HG02870 (cell line): ENCODE measurements around the gene PGRMC2.

Experiments
- ATAC-seq: cut with Tn5 transposase; IDR thresholded peaks from one replicate; pipeline ENCODE4 v1.9.1; 2021; ENCODE audit warnings: mild to moderate bottlenecking, moderate library complexity; ENCODE audit not compliant: unreplicated experiment

PGRMC2 gene

DNA sequence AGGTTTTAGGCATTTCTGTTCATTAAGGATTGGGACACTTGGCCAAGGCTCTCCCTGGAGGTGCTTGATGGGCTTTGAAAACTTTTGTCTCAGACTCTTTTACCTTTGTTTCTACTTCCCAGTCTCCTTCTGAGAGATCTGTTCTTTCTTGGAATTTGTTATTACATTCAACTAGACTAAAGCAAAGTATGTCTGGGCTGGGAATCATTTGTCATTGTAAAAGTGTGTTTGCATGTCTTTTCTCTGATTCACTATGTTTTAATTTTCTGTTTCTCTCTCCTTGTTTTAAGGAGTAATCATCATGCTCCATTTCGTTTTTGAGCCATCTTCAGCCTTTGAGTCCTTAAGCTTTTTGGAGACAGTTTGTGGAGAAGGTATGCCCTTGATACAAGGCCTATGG lies 12.2 kb upstream of the PGRMC2 start:
- ATAC-seq, result no peak

DNA sequence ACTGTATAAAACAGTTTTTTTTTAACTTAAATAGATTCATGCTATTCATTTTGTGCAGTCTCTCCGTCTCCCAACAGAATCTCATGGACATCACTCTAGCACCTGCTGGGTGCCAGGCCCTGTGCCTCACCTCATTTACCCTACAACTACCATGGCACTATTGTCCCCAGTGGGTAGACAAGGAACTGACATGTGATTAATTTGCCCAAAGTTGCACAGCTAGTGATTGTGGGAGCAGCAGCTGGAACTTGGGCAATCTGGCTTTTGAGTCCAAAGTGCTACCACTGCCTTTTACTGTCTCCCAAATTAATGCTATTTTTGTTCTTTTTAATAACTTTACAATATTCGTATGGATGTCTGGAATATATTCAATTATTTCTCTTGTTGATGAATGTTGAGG lies 11.2 kb upstream of the PGRMC2 start:
- no peak for ATAC-seq

DNA sequence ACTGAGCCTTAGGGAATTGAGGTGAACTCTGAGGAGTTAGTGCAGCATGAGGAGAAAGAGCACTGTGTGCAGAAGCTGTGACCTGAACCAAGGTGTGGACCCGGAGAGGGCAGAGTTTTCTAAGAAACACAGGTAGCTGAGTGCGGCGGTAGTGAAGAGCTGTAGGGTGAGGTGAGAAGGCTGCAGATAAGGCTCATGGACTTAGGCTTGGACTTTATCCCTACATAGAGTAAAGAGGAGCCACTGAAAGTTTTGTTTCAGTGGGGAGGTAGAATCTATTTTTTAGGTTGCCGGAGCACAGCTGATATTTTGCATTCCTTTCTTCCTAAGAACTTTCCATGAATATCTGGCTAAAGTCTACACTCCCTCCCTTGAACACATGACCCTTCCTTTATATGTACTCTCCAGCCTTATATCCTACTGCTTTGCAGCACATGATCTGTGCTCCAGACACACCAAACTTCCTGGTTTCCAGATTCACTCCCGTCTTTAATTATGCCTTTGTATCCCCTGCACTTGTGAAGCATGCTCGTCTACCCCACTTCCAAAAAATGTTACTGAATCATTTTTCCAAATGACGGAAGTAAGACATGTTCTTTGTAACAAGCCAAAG lies 10.6 kb upstream of the PGRMC2 start:
- ATAC-seq, result no peak

DNA sequence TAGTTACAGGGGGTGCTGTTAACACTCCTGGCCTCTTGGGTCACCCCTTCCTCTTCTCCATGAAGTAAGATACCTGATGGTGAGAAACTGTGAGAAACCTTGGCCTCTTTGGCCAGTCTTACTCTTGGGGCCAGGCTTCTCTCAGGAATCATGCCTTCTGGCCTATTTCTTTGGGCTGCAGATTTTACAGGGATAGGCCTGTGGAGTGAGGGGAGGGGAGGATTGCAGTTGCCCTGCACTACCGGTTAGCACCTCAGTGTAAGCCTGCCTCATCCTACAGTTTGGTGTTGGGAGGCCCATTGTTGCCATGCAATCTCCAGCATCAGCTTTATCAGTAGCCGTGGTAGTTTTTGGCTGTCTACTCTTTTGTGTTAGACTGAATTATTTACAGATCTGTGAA lies 7.6 kb upstream of the PGRMC2 start:
- no peak for ATAC-seq

DNA sequence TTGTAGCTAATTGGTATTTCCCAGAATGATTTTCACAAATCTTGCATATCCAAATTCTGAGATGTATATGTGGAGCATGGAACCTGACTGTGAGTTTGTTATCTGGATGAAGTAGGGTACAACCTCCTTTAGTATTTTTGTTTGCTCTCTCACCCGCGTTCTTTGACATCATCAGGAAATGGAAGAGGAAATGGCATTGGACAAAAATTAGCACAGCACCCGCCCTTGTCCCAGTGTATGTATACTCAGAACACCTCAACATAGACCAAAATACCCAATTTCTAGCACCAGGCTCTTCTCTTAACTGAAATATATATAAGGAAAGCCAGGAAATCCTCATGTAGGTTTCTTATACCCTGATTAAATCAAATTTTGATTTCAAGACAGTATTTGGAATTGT lies 6.9 kb upstream of the PGRMC2 start:
- no peak for ATAC-seq

DNA sequence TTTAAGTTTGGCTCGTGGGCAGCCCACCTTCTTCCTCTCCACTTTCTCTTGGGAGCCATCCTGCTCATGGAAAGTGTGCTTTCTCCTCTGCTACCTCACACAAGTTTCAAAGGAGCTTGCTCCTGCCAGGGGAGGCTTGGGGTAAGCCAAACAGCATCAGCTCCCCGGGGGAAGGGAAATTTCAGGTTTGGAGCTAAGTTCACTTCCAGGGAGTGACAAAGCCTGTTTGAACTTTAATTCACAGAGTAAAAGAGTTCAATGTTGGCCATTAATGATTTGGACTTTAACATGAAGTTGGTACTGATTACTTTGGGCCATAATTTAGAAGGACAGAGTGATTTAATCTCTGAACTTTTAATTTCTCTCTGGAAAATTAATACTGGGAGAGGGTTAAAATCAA lies 4.7 kb upstream of the PGRMC2 start:
- no peak for ATAC-seq

DNA sequence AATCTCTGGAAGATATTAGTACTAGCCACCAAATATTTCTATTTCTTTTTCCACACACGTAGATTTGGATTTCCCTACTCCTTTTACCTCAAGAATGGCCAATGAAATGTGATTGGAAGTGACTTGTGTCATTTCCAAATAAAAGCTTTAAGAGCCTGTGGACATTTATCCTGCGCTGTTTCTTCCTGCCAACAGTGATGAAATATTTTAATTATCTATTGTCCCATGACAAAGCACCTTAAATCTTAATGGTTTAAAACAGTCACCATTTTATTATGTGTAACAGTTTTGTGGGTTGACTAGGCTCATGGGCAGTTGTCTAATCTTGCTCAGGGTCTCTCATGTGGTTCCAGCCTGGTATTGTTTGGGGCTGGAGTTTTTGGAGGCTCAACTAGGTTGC lies 3.5 kb upstream of the PGRMC2 start:
- ATAC-seq, result no peak

DNA sequence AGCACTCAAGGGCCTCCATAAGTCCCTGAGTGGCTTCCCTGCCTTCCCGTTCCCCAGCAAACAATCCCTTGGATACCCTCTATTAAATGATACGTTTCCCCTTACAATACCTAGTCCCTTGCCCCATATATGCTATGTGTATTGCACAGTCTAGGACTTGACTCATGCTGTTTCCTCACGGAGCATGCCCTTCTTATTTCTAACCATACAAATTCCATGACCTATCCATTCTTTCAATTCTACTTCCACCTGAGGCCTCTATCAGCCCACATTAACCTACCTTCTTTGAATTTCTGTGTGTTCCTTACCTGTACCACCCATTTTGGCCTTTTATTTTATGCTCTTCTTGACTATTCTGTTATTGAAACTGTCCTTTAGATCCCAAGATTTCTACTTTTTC lies 2.9 kb upstream of the PGRMC2 start:
- ATAC-seq, result no peak

DNA sequence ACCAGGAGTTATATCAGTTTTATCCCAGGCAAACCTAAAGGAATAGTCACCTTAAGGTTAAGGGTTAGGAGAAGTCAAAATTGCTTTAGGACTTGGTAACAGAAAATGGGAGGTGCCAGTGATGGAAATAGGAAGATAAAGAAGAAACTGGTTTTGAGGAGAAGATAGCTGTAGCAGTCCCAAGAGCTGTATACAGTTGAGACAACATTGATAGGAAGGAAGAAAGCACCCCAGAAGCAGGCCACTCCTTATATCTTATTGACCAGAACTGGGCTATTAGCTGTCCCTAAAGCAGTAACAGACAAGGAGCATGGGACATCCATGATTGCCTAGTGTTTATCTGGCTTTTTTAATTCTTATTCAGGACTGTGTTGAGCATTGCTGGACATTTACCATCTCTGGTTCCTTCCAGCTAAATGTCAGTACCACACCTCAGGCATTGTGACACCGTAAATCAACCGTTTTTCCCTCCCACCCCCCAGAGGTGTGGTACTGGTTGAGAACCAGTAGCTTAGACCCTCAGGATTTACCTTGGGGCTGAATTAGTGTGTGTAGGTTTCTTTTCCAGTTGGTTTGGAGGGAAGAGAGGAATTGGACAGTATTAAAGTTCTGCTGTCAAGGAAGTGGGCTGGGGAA lies 2.0 kb upstream of the PGRMC2 start:
- ATAC-seq, result no peak

DNA sequence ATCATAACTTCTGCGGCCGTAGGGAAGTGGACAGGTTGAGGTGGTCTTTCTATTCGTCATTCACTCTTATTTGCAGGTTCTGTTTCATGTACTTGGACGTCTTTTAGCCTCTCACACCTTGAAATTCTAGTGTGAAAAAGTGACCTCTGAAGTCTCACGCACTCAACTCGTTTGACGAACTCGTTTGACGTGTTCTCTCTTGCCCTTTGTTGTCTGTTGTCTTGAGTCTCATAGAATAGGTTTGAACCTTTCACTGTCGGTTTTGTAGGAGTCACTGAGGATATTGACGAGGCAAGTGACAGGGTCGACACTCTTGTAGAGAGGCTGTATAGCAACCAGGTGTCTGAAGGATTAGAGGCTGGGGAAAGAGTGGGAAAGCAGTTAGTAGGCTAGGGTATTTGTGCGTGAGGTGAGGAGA lies 1.1 kb upstream of the PGRMC2 start:
- ATAC-seq, result no peak

DNA sequence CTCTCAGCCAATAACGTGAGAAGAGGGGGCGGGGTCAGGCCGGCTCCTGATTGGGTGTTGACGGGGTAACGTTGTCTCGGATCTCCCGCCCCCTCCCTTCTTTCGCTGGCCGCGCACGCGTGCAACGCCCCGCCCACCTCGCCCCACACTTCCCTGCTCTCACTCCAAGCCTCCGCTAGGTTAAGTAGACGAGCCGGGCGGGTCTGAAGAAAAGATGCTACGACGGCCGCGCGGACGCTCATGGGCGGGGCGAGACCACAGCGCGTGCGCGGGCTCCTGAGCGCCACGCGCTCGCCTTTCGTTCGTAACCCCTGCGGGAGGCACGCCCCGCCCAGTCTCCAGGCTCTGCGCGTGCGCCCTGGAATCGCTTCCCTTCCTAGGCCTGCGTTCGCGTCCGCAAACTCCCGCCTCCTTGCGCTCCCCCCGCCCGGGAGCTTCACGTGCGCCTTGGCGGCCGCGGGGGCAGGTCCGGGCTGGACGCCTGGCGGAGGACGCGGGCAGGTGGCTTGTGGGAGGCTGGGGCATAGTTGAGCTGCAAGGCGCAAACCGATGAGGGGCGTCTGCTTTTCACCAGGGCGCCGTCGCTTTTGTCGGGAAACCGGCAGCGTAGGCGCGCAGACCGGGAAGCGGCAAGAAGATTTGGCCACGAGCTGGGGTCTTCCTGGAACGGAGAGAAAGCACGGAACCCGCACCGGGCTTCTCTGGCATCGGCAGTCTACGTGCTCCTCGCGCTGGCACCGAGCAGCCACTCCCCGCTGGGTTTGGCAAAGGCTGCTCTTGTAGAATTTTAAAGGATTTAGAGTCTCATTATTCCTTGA lies 467 bp upstream of the PGRMC2 start:
- peak; percentile 77 for ATAC-seq

DNA sequence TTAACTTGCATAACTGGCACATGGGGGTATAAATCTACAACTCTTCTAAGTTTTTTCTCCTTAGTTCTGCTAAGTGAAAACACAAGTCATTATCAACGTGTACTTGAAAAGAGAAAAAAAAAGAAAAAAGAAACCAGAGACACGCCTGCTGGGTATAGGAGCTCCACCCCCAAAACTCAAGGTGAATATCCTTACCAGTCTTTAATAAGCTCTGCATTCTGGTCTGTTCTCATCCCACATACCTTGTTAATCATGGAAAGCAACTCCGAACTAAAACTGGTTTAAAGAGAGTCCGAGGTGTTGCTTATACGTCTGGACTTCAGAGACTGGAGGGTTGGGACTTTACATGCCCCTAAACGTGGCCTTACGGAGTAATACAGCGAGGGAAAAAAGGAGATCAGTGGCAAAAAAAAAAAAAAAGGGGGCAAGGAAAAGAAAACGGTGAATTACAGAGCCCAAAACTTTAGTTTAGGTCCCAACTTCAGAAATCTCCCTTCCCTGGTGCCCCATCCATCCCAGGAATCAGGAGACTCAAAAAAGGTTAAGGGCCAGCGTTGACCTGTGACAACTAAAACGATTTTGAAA lies 1.0 kb downstream of the PGRMC2 start:
- peak; percentile 20 for ATAC-seq

DNA sequence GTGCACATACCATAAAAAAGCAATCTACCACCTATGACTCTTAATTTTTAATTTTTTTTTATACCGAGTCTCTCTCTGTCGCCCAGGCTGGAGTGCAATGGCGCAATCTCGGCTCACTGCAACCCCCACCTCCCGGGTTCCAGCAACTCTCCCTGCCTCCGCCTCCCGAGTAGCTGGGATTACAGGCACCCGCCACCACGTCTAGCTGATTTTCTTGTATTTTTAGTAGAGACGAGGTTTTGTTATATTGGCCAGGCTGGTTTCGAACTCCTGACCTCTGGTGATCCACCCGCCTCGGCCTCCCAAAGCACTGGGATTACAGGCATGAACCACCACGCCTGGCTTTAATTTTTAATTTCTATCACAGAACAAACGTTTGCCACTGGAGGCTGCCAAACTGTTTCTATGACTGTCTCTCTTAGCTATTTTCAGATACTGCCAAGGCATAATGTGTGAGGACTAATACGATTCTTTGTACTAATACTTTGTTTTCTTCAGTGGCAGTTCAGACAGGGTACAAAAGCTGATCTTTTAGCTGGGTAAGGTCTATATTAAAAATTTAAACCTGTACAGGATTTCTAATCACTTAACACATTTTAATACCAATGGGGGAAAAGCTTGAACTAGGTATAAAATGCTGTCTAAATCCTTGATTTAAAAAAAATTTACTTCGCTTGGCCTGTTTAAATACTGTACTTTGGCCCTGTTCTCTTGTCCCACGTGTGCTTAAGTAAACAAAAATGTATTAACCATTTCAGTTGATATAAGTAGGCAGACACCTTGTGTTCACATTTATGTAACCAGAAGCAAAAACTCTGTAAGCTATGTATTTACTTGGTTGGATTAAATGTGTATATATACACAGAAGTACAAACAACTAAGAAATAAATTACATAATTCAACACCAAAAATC lies 2.3 kb downstream of the PGRMC2 start:
- no peak for ATAC-seq

DNA sequence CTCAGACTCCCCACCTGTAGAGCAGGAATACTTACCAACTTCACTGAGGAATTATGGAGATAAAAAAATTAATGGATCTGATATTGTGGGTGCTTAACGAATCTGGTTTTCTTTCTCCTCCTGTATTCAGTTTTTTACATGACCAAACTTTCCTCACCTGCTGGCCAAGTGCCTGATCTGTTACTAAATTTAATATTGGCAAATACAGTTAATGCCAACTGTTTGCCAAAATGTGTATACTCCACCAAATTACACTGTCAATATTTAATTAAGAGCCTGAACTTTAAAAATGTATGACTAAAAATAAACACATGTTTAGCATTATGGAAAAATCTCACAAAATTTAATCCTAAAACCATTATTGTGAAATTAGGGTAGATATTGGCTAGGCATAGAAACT lies 3.3 kb downstream of the PGRMC2 start:
- no peak for ATAC-seq

DNA sequence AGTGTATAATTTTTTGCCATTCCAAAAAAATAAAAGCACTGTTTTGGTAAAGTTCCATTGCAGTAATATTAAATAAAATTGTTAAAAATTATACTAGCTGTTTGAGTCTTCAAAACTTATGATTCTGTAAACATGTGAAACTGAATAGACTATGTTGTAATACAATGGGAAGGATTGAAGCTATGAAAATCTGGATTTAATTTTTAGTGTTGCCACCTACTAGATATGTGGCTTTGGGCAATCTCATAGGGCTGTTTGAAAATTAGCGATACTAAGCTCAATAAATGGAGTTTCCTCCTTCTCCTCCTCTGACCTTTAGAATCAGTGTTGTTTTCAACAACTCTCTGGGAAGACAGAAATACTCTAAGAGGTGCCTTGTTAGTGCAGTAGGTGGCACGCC lies 4.5 kb downstream of the PGRMC2 start:
- no peak for ATAC-seq

DNA sequence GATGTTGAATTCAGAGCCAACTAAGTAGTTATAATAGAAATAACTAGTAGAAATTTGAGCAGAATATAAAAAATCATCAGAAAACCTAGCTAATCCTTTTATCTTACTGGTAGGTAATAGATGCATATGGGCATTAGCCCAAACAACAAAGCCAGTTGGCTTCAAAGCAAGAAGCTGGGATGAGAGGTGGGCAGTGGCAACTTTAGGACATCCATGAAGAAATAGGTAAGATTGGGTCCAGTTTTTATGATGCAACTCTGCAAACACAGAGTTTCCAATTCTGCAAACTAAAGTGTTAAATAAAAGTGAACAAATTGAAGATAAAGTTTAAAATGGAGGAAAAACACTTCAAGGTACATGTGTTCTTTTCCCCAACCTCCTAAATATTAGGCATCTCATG lies 5.1 kb downstream of the PGRMC2 start:
- no peak for ATAC-seq

DNA sequence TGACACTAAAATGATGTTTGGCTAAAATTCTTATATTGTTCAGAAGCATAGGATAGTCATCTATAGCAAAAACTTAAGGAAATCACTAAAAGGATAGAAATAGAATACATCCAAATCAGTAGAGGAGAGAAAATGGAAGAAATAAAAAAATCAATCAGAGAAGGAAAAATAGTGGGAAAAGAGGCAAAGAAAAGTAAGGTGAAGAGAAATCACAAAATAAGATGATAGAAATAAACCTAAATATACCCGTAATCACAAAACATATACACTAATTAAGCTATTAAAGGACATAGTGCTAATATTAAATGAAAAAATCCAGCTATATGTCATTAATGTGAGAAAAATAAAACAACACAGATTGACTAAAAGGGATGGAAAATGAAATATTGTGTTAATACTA lies 6.3 kb downstream of the PGRMC2 start:
- no peak for ATAC-seq

DNA sequence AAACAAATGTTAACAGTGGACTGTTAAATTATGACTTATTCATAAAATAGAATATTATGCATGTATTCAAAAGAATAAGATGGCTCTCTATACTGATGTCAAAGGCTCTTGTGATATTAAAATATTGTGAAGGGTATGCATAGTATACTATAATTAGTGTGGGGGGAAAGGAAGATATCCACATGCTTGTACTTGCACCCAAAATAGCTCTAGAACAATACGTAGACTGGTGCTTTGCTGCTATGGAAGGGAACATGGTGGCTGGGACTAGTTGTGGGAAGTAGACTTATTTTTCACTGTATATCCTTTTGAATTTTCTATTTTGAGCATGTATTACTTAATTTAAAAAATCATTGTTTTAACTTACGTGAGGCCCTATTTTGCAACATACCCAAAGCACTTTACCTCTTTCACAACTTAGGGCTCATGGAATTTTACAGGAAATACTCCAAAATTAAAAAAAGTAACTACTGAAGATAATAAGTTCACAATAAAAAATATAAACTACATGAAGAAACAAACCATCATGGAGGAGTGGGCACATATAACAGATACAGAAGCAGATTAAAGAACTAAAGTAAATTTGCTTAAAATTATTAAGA lies 7.9 kb downstream of the PGRMC2 start:
- no peak for ATAC-seq

DNA sequence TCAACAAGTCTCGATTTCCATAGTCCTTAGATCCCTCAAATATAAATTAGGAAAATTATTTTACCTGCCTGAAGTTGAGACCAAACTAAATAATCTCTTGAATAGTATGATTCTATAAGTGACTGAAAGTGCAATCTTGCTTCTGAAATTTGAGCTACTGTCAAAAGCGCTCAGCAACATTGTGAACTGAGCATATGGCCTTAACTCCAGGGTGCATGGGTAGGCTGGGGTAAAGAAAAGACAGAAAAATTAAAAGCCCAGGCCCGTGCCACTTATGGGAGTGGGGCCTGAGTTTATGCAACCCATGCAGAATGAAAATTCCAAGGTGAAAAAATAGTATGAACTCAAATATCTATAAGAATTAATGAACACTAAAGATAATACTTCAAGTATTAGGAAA lies 9.8 kb downstream of the PGRMC2 start:
- ATAC-seq, result no peak

DNA sequence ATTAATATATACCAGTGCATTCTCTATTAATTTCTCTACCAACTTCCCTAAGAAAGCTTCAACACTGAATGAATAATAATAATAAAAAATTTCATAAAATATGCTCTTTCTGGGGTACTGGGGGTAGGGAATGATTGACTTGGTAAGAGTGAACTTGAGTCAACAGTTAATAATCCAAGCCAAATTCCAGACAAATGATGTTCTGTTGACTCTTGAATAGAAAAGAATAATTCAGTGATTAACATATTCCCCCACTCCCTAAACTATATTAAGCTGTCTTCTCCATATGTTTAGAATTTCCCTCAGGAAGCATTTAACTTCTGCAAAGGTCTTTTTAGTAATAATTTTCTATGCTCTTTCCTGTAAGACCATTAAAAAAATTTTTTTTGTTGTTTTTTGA lies 12.3 kb downstream of the PGRMC2 start:
- no peak for ATAC-seq

DNA sequence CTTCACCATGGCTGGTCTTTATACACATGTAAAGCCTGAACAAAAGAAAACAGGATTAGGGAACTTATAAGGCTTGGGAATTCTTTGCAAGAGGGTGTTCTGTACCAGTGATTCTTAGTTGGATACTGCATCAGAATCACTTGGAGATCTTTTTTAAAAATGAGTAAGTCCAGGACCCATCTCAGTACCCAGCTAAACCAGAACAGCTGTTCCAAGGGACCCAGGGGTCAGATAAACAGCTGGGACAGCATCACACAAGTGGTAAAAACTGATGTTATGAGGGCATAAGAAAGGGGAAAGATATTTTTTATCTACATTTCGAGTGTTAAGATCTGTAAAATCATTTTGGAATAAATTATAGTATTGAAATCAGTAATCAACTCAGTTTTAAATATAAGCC lies 16.1 kb downstream of the PGRMC2 start:
- ATAC-seq, result no peak
